IMR-90 (cell line): ENCODE results near the gene ENTPD1. TPM values are rescaled to one million over a fixed set of nuclear protein-coding genes. Genes with fewer than 3 reads are reported as not detected.

Experiments
- ATAC-seq: fragments of 200-7000 bp; cut with Tn5 transposase; 2 replicates; pipeline ENCODE4 v1.9.1; 2020; ENCODE audit warnings: low read depth, mild to moderate bottlenecking, moderate library complexity
- BruUV-seq: library from RNA; stranded (reverse); fragments of 400-500 nt; replicated peaks from 2 replicates; lab custom pipeline; 2021; lab: Mats Ljungman, UMichigan
- CTCF ChIA-PET: fragments of 300-600 bp; formaldehyde crosslinking; extraction: SDS; loops from one replicate; lab custom pipeline; 2021; ENCODE audit warnings: antibody characterized with exemption; lab: Yijun Ruan, JAX
- POLR2A ChIA-PET: fragments of 300-600 bp; sonication (Branson Sonifier 250); formaldehyde crosslinking; loops from one replicate; lab custom pipeline; 2022; ENCODE audit warnings: antibody characterized with exemption; ENCODE audit not compliant: unreplicated experiment; lab: Charles Lee
- DNase-seq: peaks from one replicate; pipeline ENCODE4 v3.0.0; 2013
- H2AFZ ChIP-seq: replicated peaks from 2 replicates; pipeline ENCODE3; 2013; ENCODE audit warnings: low read length, mild to moderate bottlenecking; ENCODE audit not compliant: poor library complexity
- H2AK5ac ChIP-seq: 2 replicates; pipeline ENCODE4 v1.6.1; 2013; ENCODE audit warnings: low read depth, low read length, inconsistent platforms
- H2AK9ac ChIP-seq: replicated peaks from 2 replicates; pipeline ENCODE3; 2013; ENCODE audit warnings: mild to moderate bottlenecking, low read depth, low read length, moderate library complexity; ENCODE audit not compliant: poor library complexity
- H2BK120ac ChIP-seq: 2 replicates; pipeline ENCODE4 v1.6.1; 2013; ENCODE audit warnings: low read depth, low read length, inconsistent platforms
- H2BK15ac ChIP-seq: 3 replicates; pipeline ENCODE4 v1.6.1; 2013; ENCODE audit warnings: low read depth, low read length, inconsistent platforms
- H2BK20ac ChIP-seq: 2 replicates; pipeline ENCODE4 v1.6.1; 2013; ENCODE audit warnings: low read depth, mild to moderate bottlenecking, inconsistent platforms, low read length, moderate library complexity
- H2BK5ac ChIP-seq: 2 replicates; pipeline ENCODE4 v1.6.1; 2013; ENCODE audit warnings: mild to moderate bottlenecking, low read depth, low read length, inconsistent platforms; ENCODE audit not compliant: poor library complexity, severe bottlenecking
- H3K14ac ChIP-seq: replicated peaks from 2 replicates; pipeline ENCODE4 v1.6.1; 2013; ENCODE audit warnings: low read depth, low read length, inconsistent platforms
- H3K18ac ChIP-seq: 2 replicates; pipeline ENCODE4 v1.6.1; 2013; ENCODE audit warnings: low read depth, low read length, control low read depth
- H3K23ac ChIP-seq: 2 replicates; pipeline ENCODE4 v1.6.1; 2013; ENCODE audit warnings: low read depth, low read length, inconsistent platforms
- H3K27ac ChIP-seq: 2 replicates; pipeline ENCODE4 v1.5.1; 2013; ENCODE audit warnings: mild to moderate bottlenecking, control low read depth, low read length; ENCODE audit not compliant: insufficient read depth
- H3K27me3 ChIP-seq: 2 replicates; pipeline ENCODE4 v1.6.1; 2013; ENCODE audit warnings: low read length; ENCODE audit not compliant: control insufficient read depth, insufficient read depth
- H3K36me3 ChIP-seq: 2 replicates; pipeline ENCODE4 v1.6.1; 2013; ENCODE audit warnings: low read length, mixed read lengths; ENCODE audit not compliant: control insufficient read depth, insufficient read depth
- H3K4ac ChIP-seq: 2 replicates; pipeline ENCODE4 v1.6.1; 2013; ENCODE audit warnings: low read depth, low read length, inconsistent platforms
- H3K4me1 ChIP-seq: 2 replicates; pipeline ENCODE4 v1.6.1; 2013; ENCODE audit warnings: low read length, mixed read lengths; ENCODE audit not compliant: control insufficient read depth, insufficient read depth
- H3K4me2 ChIP-seq: 2 replicates; pipeline ENCODE4 v1.6.1; 2013; ENCODE audit warnings: low read depth, mild to moderate bottlenecking, control low read depth, low read length, moderate library complexity
- H3K4me3 ChIP-seq: 2 replicates; pipeline ENCODE4 v1.5.1; 2013; ENCODE audit warnings: low read depth, mild to moderate bottlenecking, control low read depth, low read length, moderate library complexity; ENCODE audit not compliant: insufficient read depth
- H3K56ac ChIP-seq: 2 replicates; pipeline ENCODE4 v1.6.1; 2013; ENCODE audit warnings: low read length, inconsistent platforms; ENCODE audit not compliant: insufficient read depth; ENCODE audit errors: extremely low read depth
- H3K79me1 ChIP-seq, 2 experiments: 2 replicates each; pipeline ENCODE4 v1.6.1; 2013; ENCODE audit warnings: low read length in 2 of 2, inconsistent platforms in 1 of 2, low read depth in 1 of 2
- H3K9ac ChIP-seq: 2 replicates; pipeline ENCODE4 v1.6.1; 2013; ENCODE audit warnings: low read depth, low read length, control low read depth
- H3K9me1 ChIP-seq: 2 replicates; pipeline ENCODE4 v1.6.1; 2013; ENCODE audit warnings: low read length, inconsistent platforms; ENCODE audit not compliant: insufficient read depth
- H3K9me3 ChIP-seq: 2 replicates; pipeline ENCODE4 v1.6.1; 2013; ENCODE audit warnings: low read length; ENCODE audit not compliant: control insufficient read depth, insufficient read depth
- H4K20me1 ChIP-seq: 2 replicates; pipeline ENCODE4 v1.6.1; 2013; ENCODE audit warnings: low read length, inconsistent platforms; ENCODE audit not compliant: insufficient read depth
- H4K5ac ChIP-seq: 2 replicates; pipeline ENCODE4 v1.6.1; 2013; ENCODE audit warnings: mild to moderate bottlenecking, low read depth, low read length, control low read depth
- H4K8ac ChIP-seq, 2 experiments: 2 replicates each; pipeline ENCODE4 v1.6.1; 2013; ENCODE audit warnings: low read depth in 2 of 2, low read length in 2 of 2, control low read depth in 1 of 2, inconsistent platforms in 1 of 2
- H4K91ac ChIP-seq: 2 replicates; pipeline ENCODE4 v1.6.1; 2013; ENCODE audit warnings: low read depth, low read length, inconsistent platforms; ENCODE audit not compliant: insufficient read depth
- CEBPB ChIP-seq: IDR thresholded peaks from 2 replicates; pipeline ENCODE4 v1.6.1; 2012; ENCODE audit warnings: low read depth, low read length, improper control_type of control experiment
- CTCF ChIP-seq: conservative IDR thresholded peaks from 2 replicates; pipeline ENCODE4 v1.5.1; 2012; ENCODE audit warnings: mild to moderate bottlenecking, low read depth, low read length, improper control_type of control experiment
- FOS ChIP-seq: fragments of 150-350 bp; IDR thresholded peaks from 2 replicates; pipeline ENCODE4 v1.6.1; 2016; ENCODE audit warnings: low read depth, low read length
- MAFK ChIP-seq: IDR thresholded peaks from 2 replicates; pipeline ENCODE4 v1.6.1; 2012; ENCODE audit warnings: low read depth, low read length, improper control_type of control experiment
- MAZ ChIP-seq: IDR thresholded peaks from 2 replicates; pipeline ENCODE4 v1.6.1; 2012; ENCODE audit warnings: low read depth, mild to moderate bottlenecking, low read length, improper control_type of control experiment, moderate library complexity, borderline replicate concordance
- NFE2L2 ChIP-seq: fragments of 150-350 bp; IDR thresholded peaks from 2 replicates; pipeline ENCODE4 v1.6.1; 2016; ENCODE audit warnings: low read depth, mild to moderate bottlenecking, low read length
- POLR2A ChIP-seq: IDR thresholded peaks from 2 replicates; pipeline ENCODE4 v1.6.1; 2012; ENCODE audit warnings: mild to moderate bottlenecking, low read depth, low read length
- WGBS, 2 experiments: methylation state at CpG; one replicate each; pipeline versions ENCODE4 v1.1.5 to v1.1.7; 2013; ENCODE audit warnings: missing lambda C conversion rate in 2 of 2; ENCODE audit not compliant: insufficient read length in 1 of 2; ENCODE audit errors: extremely low coverage in 2 of 2; 5-methylcytosine and 5-hydroxymethylcytosine counted together
- dilution Hi-C: fragments of 300-500 bp; cut with HindIII; formaldehyde crosslinking; loops from one replicate; pipeline ENCODE4 v1.14.3; 2018; ENCODE audit warnings: low sequenced_read_pairs; ENCODE audit not compliant: unreplicated experiment
- in situ Hi-C: fragments of 300-500 bp; cut with MboI; formaldehyde crosslinking; loops from 3 replicates; pipeline ENCODE4 v1.14.3; 2019; ENCODE audit warnings: low sequenced_read_pairs, inconsistent platforms, mixed read lengths
- intact Hi-C: fragments of 100-400 bp; cut with micrococcal nuclease; formaldehyde crosslinking; loops from 2 replicates; pipeline ENCODE4 v1.10.0; 2022
- polyA plus RNA-seq, 3 experiments: library from polyadenylated mRNA; depleted of rRNA; stranded (reverse); fragments of >200 nt; gene quantifications; 2 replicates each; pipeline ENCODE4 v1.2.3, GENCODE V29; 2012; ENCODE audit warnings: low replicate concordance in 1 of 3
- total RNA-seq: library from RNA; depleted of rRNA; stranded (reverse); fragments of >200 nt; gene quantifications from 2 replicates; pipeline ENCODE4 v1.2.3, GENCODE V29; 2012
- TF ChIP-seq, protein P1 (sequence below): fragments of 150-350 bp; IDR thresholded peaks from 2 replicates; pipeline ENCODE4 v1.6.1; 2017; ENCODE audit warnings: mild to moderate bottlenecking, antibody characterized with exemption, low read length, low read depth
- TF ChIP-seq, protein P2 (sequence below): fragments of 150-350 bp; IDR thresholded peaks from 2 replicates; pipeline ENCODE4 v1.6.1; 2016; ENCODE audit warnings: low read depth, mild to moderate bottlenecking, low read length, moderate library complexity, borderline replicate concordance

ENTPD1 gene
- total and polyA plus RNA-seq, 2 of the 4 experiments (the other 2 are of a cell fraction), result under 0.01 TPM; not detected in 1

DNA sequence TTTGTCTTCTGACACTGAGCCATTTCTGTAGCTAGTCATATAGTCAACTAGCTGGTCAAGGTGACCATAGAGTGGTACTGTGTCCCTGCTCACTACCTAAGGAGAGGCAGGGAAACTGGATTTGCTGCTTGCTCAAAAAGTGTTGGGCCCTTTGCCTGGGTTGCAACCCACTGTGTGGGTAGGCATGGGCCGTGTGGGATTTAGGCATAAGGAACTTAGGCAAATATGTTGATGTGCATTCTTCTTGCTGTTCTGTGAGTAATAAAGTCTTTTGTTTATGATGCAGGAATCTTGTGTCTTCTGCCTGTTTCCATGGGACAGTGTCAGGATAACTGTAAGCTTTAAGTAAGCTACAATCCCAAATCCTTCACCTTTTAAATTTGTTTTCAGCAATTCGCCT, 39.1 kb upstream of the ENTPD1 start:
- Histone ChIP-seq H2BK20ac (no peak overlapping the region; the same call in 1 of the 2 replicates), H2AK5ac (peak overlapping the region; percentile 27; the same call in 1 of the 2 replicates), H3K27ac (no peak overlapping the region), H4K8ac (no peak overlapping the region), H2AFZ (no peak overlapping the region), H4K91ac (peak overlapping the region; percentile 33; the same call in 1 of the 2 replicates), H3K18ac (0 out of 2 replicates have a peak overlapping the region, but pooled peaks have one; percentile 5), H3K9me3 (no peaks in the 10 kb centered on the region), H3K4me3 (no peak overlapping the region), H4K5ac (no peak overlapping the region), H3K23ac (no peak overlapping the region), H3K9ac (no peak overlapping the region), H3K14ac (no peak overlapping the region), H4K20me1 (no peaks in the 10 kb centered on the region), H3K4me2 (peak overlapping the region; percentile 14; the same call in 1 of the 2 replicates), H2AK9ac (no peak overlapping the region), H2BK5ac (no peak overlapping the region), H3K79me1 (no peaks in the 10 kb centered on the region), H3K36me3 (no peaks in the 10 kb centered on the region), H2BK120ac (peak overlapping the region; percentile 19; the same call in 1 of the 2 replicates), H3K4me1 (peaks cover 2% of the 10 kb centered on the region; the same call in 1 of the 2 replicates), H3K9me1 (no peaks in the 10 kb centered on the region), H2BK15ac (no peak overlapping the region), H3K4ac (peak overlapping the region; percentile 47; the same call in 1 of the 2 replicates), H3K27me3 (no peaks in the 10 kb centered on the region), H3K56ac (no peak overlapping the region)
- dilution Hi-C loops, result no loop called here
- BruUV-seq, result no TSS peak
- WGBS, 2 experiments, result no CpG with 5 or more reads among the region's 2 CpGs
- ATAC-seq (peak; percentile 82), DNase-seq (no peak)
- intact Hi-C loops, result no loop called here
- in situ Hi-C loops, result no loop called here
- TF ChIP-seq POLR2A (no peak), MAFK (no peak), CTCF (no peak), NFE2L2 (no peak), CEBPB (no peak), FOS (no peak), MAZ (no peak)
- TF ChIP-seq, protein P1, sequence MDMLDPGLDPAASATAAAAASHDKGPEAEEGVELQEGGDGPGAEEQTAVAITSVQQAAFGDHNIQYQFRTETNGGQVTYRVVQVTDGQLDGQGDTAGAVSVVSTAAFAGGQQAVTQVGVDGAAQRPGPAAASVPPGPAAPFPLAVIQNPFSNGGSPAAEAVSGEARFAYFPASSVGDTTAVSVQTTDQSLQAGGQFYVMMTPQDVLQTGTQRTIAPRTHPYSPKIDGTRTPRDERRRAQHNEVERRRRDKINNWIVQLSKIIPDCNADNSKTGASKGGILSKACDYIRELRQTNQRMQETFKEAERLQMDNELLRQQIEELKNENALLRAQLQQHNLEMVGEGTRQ, result no peak
- TF ChIP-seq, protein P2, sequence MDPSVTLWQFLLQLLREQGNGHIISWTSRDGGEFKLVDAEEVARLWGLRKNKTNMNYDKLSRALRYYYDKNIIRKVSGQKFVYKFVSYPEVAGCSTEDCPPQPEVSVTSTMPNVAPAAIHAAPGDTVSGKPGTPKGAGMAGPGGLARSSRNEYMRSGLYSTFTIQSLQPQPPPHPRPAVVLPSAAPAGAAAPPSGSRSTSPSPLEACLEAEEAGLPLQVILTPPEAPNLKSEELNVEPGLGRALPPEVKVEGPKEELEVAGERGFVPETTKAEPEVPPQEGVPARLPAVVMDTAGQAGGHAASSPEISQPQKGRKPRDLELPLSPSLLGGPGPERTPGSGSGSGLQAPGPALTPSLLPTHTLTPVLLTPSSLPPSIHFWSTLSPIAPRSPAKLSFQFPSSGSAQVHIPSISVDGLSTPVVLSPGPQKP, result no peak
- CTCF ChIA-PET, result interaction anchor here (0.7 to 1.2 kb wide), 2 partner anchors 13 to 23 kb away, joined by 3 to 7 read pairs; partner anchors contain the start of gene TCTN3
- POLR2A ChIA-PET, result interaction anchor here (0.6 to 0.7 kb wide), 2 partner anchors 15 to 77 kb away, joined by 3 to 10 read pairs; no protein-coding TSS in a partner anchor
